Measurements from ENCODE around the gene TSKS.

- peak in 1 of 3 donors; percentile 19 for TF ChIP-seq POLR2AphosphoS5 (IDR thresholded peaks at IDR 0.05)
- TF ChIP-seq CTCF (IDR thresholded peaks at IDR 0.05), result peak in 1 of 5 experiments; percentile 13
- no peak for TF ChIP-seq POLR2A (IDR thresholded peaks at IDR 0.05)
Observed at GRCh38 chr19:49801966-49802661, 39.0 kb upstream of the TSKS start.
